Measurements from ENCODE around the gene GNAZ. TPM values are rescaled to one million over a fixed set of nuclear protein-coding genes. Genes with fewer than 3 reads are reported as not detected.

GNAZ gene
- total and polyA plus RNA-seq, 2 of the 8 experiments (the other 6 are each of a cell fraction or from before 2014, with no cell fraction given) = 6.6 to 9.6 TPM

GRCh38 chr22:23131931-23132330, 61.6 kb downstream of the GNAZ start:
- Histone ChIP-seq H3K79me1 (ENCODE audit: low read depth, low read length) (no peaks in the 10 kb centered on the region), H2BK5ac (ENCODE audit: low read depth, low read length) (no peak overlapping the region), H3K27me3 (replicated peaks in 1 of 4; ENCODE audit: control insufficient read depth in 3 of 4, extremely low read depth in 1 of 4, insufficient read depth in 3 of 4, low read length in 3 of 4) (peaks cover 0 to 5% (median 1%) of the 10 kb centered on the region in 4 experiments; a peak in 2 of 7 replicates), H3K9ac (replicated peaks in 1 of 4; ENCODE audit: extremely low read depth in 1 of 4, low read depth in 3 of 4, low read length in 3 of 4) (no peak overlapping the region), H3K9me3 (ENCODE audit: insufficient read depth in 2 of 2, low read depth in 1 of 2, low read length in 1 of 2) (no peaks in the 10 kb centered on the region), H3K27ac (ENCODE audit: low read depth, low read length) (no peak overlapping the region), H3K23ac (ENCODE audit: insufficient read length) (no peak overlapping the region), H3K18ac (ENCODE audit: extremely low read depth, low read length) (no peak overlapping the region), H2BK12ac (ENCODE audit: low read depth, low read length) (no peak overlapping the region), H2BK15ac (ENCODE audit: low read length) (no peak overlapping the region), H3K79me2 (ENCODE audit: control insufficient read depth in 1 of 2, insufficient read depth in 2 of 2, low read length in 2 of 2) (no peaks in the 10 kb centered on the region), H3K56ac (replicated peaks; ENCODE audit: insufficient read length, low read depth, low read length) (no peak overlapping the region), H3K4me3 (ENCODE audit: extremely low read depth in 1 of 4, insufficient read depth in 2 of 4, low read depth in 3 of 4, low read length in 4 of 4) (no peak overlapping the region), H3K4me1 (replicated peaks in 1 of 4; ENCODE audit: control insufficient read depth in 3 of 4, insufficient read depth in 4 of 4, low read length in 3 of 4) (peaks cover 0 to 6% (median 2%) of the 10 kb centered on the region in 4 experiments; a peak in 3 of 7 replicates), H3K23me2 (ENCODE audit: low read depth, low read length) (no peaks in the 10 kb centered on the region), H4K5ac (ENCODE audit: insufficient read length, low read depth, low read length) (no peak overlapping the region), H3K14ac (ENCODE audit: insufficient read length) (no peak overlapping the region), H4K8ac (ENCODE audit: extremely low read depth, insufficient read depth, low read length) (no peak overlapping the region), H2AK5ac (ENCODE audit: low read depth, low read length) (no peak overlapping the region), H2BK20ac (ENCODE audit: low read length) (no peak overlapping the region), H3K36me3 (ENCODE audit: control insufficient read depth in 2 of 4, insufficient read depth in 4 of 4, low read length in 3 of 4) (no peaks in the 10 kb centered on the region), H2BK120ac (replicated peaks; ENCODE audit: low read depth, low read length) (no peak overlapping the region), H2AFZ (ENCODE audit: low read length) (no peak overlapping the region), H3K4ac (replicated peaks; ENCODE audit: insufficient read length, low read depth, low read length) (no peak overlapping the region), H4K91ac (replicated peaks; ENCODE audit: insufficient read length, low read length) (no peak overlapping the region), H3K4me2 (ENCODE audit: insufficient read depth in 1 of 2, low read depth in 2 of 2, low read length in 2 of 2) (no peak overlapping the region), H4K20me1 (replicated peaks in 1 of 2; ENCODE audit: control insufficient read depth in 1 of 2, insufficient read depth in 2 of 2, low read length in 2 of 2) (no peaks in the 10 kb centered on the region)
- CTCF ChIA-PET (ENCODE audit: partially characterized antibody) = interaction anchor here (0.5 to 24.3 kb wide), 9 partner anchors 10 to 669 kb away, joined by 3 to 384 read pairs (median 4); partner anchors contain the start of gene RSPH14
- no peak for DNase-seq (ENCODE audit: low read depth in 1 of 2, low spot score in 2 of 2)
- WGBS, 2 experiments (ENCODE audit: extremely low coverage in 1 of 2, insufficient coverage in 1 of 2, insufficient read length in 1 of 2, insufficient replicate concordance in 2 of 2, low coverage in 1 of 2, low lambda C conversion rate in 2 of 2, missing lambda C conversion rate in 1 of 2) = 89% methylated on average over 6 of the region's 6 CpGs; no CpG with 5 or more reads in 1 of the 2 experiments
- POLR2A ChIA-PET (ENCODE audit: partially characterized antibody) = no interaction called here
- FAIRE-seq = no peak
- no peak for TF ChIP-seq MAX (IDR thresholded peaks at IDR 0.05)
- TF ChIP-seq RBBP5 (IDR thresholded peaks at IDR 0.05; ENCODE audit: borderline replicate concordance, low read depth, low read length) = no peak
- no peak for TF ChIP-seq SIX5 (IDR thresholded peaks at IDR 0.05; ENCODE audit: low read depth, low read length)
- TF ChIP-seq TBP (IDR thresholded peaks at IDR 0.05; ENCODE audit: low read depth, low read length) = no peak
- no peak for TF ChIP-seq POLR2AphosphoS5 (IDR thresholded peaks at IDR 0.05; ENCODE audit: low read depth, low read length)
- no peak for TF ChIP-seq EP300 (IDR thresholded peaks at IDR 0.05; ENCODE audit: borderline replicate concordance in 1 of 2, low read depth in 2 of 2, low read length in 2 of 2)
- no peak for TF ChIP-seq SIRT6 (IDR thresholded peaks at IDR 0.05; ENCODE audit: low read length)
- no peak for TF ChIP-seq MAFK (IDR thresholded peaks at IDR 0.05; ENCODE audit: low read depth, low read length)
- TF ChIP-seq POU5F1 (IDR thresholded peaks at IDR 0.05; ENCODE audit: low read depth, low read length) = no peak
- no peak for TF ChIP-seq ATF3 (IDR thresholded peaks at IDR 0.05; ENCODE audit: insufficient read depth, low read depth, low read length)
- TF ChIP-seq EZH2 (IDR thresholded peaks at IDR 0.05; ENCODE audit: low read depth, low read length, severe bottlenecking) = no peak
- no peak for TF ChIP-seq SAP30 (IDR thresholded peaks at IDR 0.05; ENCODE audit: insufficient read depth, insufficient replicate concordance, low read length)
